Activated T-helper 17 cell treated with anti-CD3 and anti-CD28 coated beads, Interleukin-2, amount 50 U/mL, for 72 hours (primary cell): ENCODE measurements around the gene NCOA1. TPM values are rescaled to one million over a fixed set of nuclear protein-coding genes. Genes with fewer than 3 reads are reported as not detected.
"Not testable (repeated sequence)": the region's sequence is repeated elsewhere in the genome, so short reads cannot be mapped to it uniquely, and the experiment has no call there.

Experiments
- ATAC-seq: fragments of 150-1000 bp; cut with Tn5 transposase; replicated peaks from 2 replicates; pipeline ENCODE4 v1.10.0; 2021; ENCODE audit warnings: mild to moderate bottlenecking, moderate library complexity
- H3K27ac Mint-ChIP-seq: one replicate; pipeline ENCODE4 v1.8.0; 2022; ENCODE audit warnings: mixed read lengths
- H3K27me3 Mint-ChIP-seq: one replicate; pipeline ENCODE4 v1.8.0; 2022; ENCODE audit warnings: mixed read lengths
- H3K36me3 Mint-ChIP-seq: one replicate; pipeline ENCODE4 v1.8.0; 2022; ENCODE audit warnings: low read depth, mild to moderate bottlenecking, mixed read lengths
- H3K4me1 Mint-ChIP-seq: one replicate; pipeline ENCODE4 v1.8.0; 2022; ENCODE audit warnings: mixed read lengths
- H3K4me3 Mint-ChIP-seq: one replicate; pipeline ENCODE4 v1.8.0; 2022; ENCODE audit warnings: mild to moderate bottlenecking, mixed read lengths
- H3K9me3 Mint-ChIP-seq: one replicate; pipeline ENCODE4 v1.8.0; 2022; ENCODE audit warnings: mixed read lengths
- total RNA-seq, 2 donors: library from RNA; stranded (reverse); gene quantifications; one replicate each; pipeline ENCODE4 v1.2.3, GENCODE V29; 2022

Gene NCOA1
- total RNA-seq, 2 donors from 2014 or later: 27.5 to 29.7 TPM

- H3K27ac Mint-ChIP-seq: peak overlapping the region; percentile 99
- ATAC-seq: no peak
- no peaks in the 10 kb centered on the region for H3K27me3 Mint-ChIP-seq
- H3K4me1 Mint-ChIP-seq: peaks cover 11% of the 10 kb centered on the region
- peak overlapping the region; percentile 96 for H3K4me3 Mint-ChIP-seq
- H3K9me3 Mint-ChIP-seq: no peaks in the 10 kb centered on the region
- peaks cover 47% of the 10 kb centered on the region for H3K36me3 Mint-ChIP-seq
These were observed 301.5 kb downstream of the NCOA1 start for GRCh38 chr2:24792542-24792873.

DNA sequence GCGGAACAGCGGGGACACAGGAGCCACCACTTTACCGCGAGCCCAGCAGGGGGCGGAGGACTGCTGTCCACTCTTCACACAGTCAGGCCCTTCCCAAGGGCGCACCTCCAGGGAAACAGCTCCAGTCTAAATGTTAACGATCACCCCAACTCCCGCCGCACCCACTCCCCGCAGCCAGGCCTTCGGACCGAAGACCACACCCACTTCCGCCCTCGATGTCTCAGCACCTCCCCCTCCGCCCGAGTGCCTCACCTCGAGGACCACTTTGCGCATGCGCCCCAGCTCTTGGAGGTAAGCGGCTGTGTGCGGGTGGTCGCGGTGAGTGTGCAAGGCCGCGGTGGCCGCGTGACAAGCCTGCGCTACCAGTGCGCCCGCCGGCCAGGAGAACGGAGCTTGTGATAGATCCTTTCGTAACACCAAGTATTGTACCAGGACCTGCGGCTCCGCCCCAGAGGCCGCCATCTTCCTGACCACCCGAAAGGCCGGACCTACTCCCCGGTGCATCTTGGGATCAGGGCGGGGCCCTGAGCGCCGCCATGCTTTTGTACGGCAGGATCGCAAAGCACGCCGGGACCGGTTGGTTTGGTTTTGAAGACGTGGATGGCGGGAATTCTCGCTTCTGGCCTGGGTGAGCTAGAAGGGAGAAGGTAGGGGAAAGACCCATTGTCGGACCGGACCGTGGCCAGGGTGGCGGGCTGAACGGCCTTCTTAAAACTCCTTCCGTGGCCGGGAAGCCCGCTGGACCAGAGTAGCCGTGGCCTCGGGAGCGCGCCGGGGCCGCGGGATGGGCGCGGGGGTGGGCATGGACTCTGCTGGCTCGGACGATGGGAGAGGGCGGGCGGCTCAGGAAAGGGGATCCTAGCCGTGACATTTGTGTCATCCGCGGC is 302.1 kb downstream of the NCOA1 start, which contains the start of the genes CENPO and PTRHD1:
TSS of gene CENPO (plus strand) at position 552 of the 887 bp plus-strand sequence. CDS start 495 bp downstream, outside the sequence.
TSS of gene PTRHD1 (minus strand) at position 518 of the 887 bp plus-strand sequence. CDS start at position 504, 14 bp downstream.
- peaks cover 17% of the 10 kb centered on the region for H3K4me1 Mint-ChIP-seq
- H3K36me3 Mint-ChIP-seq: peaks cover 53% of the 10 kb centered on the region
- no peaks in the 10 kb centered on the region for H3K9me3 Mint-ChIP-seq
- peak within 1 kb of the TSS; percentile 96 for H3K4me3 Mint-ChIP-seq
- H3K27ac Mint-ChIP-seq: peak within 1 kb of the TSS; percentile 99
- ATAC-seq: peak; percentile 98
- no peaks in the 10 kb centered on the region for H3K27me3 Mint-ChIP-seq

DNA sequence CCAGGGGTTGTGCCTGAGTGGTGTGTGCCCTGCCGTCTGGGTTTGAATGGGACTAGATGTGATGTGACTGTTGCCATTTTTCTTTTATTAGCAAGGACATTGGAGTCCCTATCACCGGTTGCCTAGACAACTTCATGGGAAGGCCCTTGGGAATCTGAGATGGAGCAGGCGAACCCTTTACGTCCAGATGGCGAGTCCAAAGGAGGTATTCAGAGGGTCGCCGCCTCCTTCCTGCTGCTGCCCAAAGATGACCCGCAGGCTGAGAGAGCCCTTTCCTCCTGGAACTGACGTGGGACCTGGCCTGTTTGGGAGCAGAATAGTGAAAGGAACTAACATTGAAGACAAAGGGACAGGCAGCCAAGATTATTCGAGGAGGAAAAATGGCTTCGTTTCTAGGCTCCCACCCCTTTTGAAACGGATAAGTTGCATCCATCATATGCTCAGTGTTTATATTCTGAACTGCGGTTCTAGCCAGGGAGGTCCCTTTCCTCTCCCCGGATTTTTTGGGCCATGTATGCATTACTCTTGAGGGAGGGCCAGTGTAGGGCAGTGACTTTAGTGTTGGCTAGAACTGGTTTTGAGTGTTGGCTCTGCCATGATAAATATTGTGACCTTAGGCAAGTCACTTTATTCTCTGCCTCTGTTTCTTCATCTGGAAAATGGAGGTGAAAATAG is 302.8 kb downstream of the NCOA1 start:
- ATAC-seq: no peak
- Mint-ChIP-seq H3K4me3 (peak overlapping the region; percentile 96), H3K4me1 (peaks cover 18% of the 10 kb centered on the region), H3K27ac (peak overlapping the region; percentile 99), H3K9me3 (no peaks in the 10 kb centered on the region), H3K36me3 (peaks cover 58% of the 10 kb centered on the region), H3K27me3 (no peaks in the 10 kb centered on the region)

DNA sequence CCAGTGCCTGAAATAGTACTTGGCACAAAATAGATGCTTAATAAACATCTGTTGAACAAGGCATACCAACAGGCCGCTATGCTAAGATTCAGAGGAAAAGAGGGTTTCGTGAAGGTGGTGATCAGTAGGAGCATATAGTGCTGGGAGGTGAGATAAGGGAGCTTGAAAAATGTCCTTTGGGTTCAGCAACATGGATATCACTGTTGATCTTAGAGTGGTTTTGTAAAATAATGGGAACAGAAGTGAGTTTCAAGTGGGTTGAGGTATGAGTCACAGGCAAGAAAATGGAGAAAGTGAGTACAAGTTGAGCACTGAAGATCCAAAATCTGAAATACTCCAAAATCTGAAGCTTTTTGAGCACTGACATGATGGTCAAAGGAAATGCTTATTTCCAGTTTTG is 306.6 kb downstream of the NCOA1 start:
- ATAC-seq: no peak
- no peaks in the 10 kb centered on the region for H3K27me3 Mint-ChIP-seq
- H3K4me1 Mint-ChIP-seq: peaks cover 18% of the 10 kb centered on the region
- H3K4me3 Mint-ChIP-seq: no peak overlapping the region
- H3K27ac Mint-ChIP-seq: no peak overlapping the region
- peaks cover 82% of the 10 kb centered on the region for H3K36me3 Mint-ChIP-seq
- no peaks in the 10 kb centered on the region for H3K9me3 Mint-ChIP-seq

DNA sequence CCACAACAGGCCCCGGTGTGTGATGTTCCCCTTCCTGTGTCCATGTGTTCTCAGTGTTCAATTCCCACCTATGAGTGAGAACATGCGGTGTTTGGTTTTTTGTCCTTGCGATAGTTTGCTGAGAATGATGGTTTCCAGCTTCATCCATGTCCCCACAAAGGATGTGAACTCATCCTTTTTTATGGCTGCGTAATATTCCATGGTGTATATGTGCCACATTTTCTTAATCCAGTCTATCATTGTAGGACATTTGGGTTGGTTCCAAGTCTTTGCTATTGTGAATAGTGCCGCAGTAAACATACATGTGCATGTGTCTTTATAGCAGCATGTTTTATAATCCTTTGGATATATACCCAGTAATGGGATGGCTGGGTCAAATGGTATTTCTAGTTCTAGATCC is 309.4 kb downstream of the NCOA1 start:
- H3K27ac Mint-ChIP-seq: not testable (repeated sequence)

DNA sequence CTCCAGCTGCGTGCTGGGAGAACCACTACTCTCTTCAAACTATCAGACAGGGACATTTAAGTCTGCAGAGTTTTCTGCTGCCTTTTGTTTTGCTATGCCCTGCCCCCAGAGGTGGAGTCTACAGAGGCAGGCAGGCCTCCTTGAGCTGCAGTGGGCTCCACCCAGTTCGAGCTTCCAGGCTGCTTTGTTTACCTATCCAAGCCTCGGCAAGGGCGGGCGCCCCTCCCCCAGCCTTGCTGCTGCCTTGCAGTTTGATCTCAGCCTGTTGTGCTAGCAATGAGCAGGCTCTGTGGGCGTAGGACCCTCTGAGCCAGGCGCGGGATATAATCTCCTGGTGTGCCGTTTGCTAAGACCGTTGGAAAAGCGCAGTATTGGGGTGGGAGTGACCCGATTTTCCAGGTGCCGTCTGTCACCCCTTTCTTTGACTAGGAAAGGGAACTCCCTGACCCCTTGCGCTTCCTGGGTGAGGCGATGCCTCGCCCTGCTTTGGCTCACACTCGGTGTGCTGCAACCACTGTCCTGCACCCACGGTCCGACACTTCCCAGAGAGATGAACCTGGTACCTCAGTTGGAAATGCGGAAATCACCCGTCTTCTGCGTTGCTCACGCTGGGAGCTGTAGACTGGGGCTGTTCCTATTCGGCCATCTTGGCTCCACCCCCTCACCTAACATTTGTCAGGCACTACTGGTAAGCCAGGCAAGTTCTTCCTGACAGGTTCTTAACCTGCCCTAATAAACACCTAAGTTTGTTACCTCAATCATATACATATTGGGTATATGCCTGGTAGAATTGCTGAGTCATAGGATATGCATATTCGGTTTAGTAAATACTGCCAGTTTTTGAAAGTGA is 315.0 kb downstream of the NCOA1 start:
- H3K4me1 Mint-ChIP-seq: peaks cover 28% of the 10 kb centered on the region
- not testable (repeated sequence) for H3K9me3 Mint-ChIP-seq, H3K4me3 Mint-ChIP-seq, ATAC-seq, H3K27me3 Mint-ChIP-seq
- peaks cover 77% of the 10 kb centered on the region for H3K36me3 Mint-ChIP-seq
- peak overlapping the region; percentile 16 for H3K27ac Mint-ChIP-seq

More for the DNA sequence above, 309.4 kb downstream of the NCOA1 start:
- not testable (repeated sequence) for H3K27me3 Mint-ChIP-seq, H3K9me3 Mint-ChIP-seq, ATAC-seq, H3K4me3 Mint-ChIP-seq
- peaks cover 27% of the 10 kb centered on the region for H3K4me1 Mint-ChIP-seq
- H3K36me3 Mint-ChIP-seq: peaks cover 84% of the 10 kb centered on the region

DNA sequence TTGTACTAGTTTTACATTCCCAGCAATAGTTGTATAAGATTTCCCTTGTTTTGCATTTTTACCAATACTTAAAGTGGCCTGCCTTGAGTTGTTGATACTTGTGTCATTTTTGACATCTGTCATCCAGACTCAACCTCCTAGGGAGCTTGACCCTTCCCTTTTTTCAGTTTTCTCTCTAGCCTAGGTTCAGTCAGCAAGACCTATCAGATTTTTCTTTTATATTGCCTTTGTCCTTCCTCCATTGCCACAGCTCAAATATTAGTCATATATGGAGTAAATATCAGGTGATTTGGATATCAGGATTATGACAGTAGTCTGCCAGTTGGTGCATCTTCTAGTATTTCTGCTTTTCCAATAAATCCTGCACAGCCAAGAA is 315.6 kb downstream of the NCOA1 start:
- H3K4me1 Mint-ChIP-seq: peaks cover 28% of the 10 kb centered on the region
- H3K4me3 Mint-ChIP-seq: no peak overlapping the region
- peaks cover 72% of the 10 kb centered on the region for H3K36me3 Mint-ChIP-seq
- no peaks in the 10 kb centered on the region for H3K9me3 Mint-ChIP-seq
- no peak for ATAC-seq
- H3K27ac Mint-ChIP-seq: peak overlapping the region; percentile 16
- H3K27me3 Mint-ChIP-seq: no peaks in the 10 kb centered on the region

GRCh38 chr2:24809316-24810007 is 318.4 kb downstream of the NCOA1 start:
- peak overlapping the region; percentile 59 for H3K4me3 Mint-ChIP-seq
- no peaks in the 10 kb centered on the region for H3K27me3 Mint-ChIP-seq
- peaks cover 19% of the 10 kb centered on the region for H3K4me1 Mint-ChIP-seq
- H3K9me3 Mint-ChIP-seq: no peaks in the 10 kb centered on the region
- peaks cover 69% of the 10 kb centered on the region for H3K36me3 Mint-ChIP-seq
- H3K27ac Mint-ChIP-seq: peak overlapping the region; percentile 66
- ATAC-seq: no peak

DNA sequence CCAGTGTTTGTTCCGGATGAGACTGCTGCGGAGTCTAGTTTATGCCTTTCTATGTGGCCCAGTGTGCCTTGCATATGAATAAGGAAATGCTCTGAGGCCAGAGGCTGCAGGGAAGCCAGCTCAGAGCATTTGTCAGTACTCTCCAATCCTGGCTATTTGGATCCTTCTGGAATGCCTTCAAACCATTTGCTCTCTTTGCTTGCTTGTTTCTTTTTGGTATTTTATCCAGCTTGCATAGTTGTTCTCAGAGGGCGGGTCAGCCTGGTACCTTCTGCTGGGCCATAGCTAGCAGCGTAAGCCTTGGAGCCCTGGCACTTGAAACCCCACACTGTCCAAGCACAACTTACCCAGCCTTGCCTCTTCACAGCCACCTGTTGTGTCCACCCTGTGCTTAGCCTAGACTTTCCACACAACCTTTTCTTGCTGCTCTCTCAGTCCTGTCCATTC is 322.7 kb downstream of the NCOA1 start:
- Mint-ChIP-seq H3K36me3 (peaks cover 74% of the 10 kb centered on the region), H3K27ac (no peak overlapping the region), H3K9me3 (no peaks in the 10 kb centered on the region), H3K4me3 (no peak overlapping the region), H3K4me1 (peaks cover 7% of the 10 kb centered on the region), H3K27me3 (no peaks in the 10 kb centered on the region)
- ATAC-seq: no peak

- Mint-ChIP-seq H3K27me3 (no peaks in the 10 kb centered on the region), H3K27ac (no peak overlapping the region), H3K9me3 (no peaks in the 10 kb centered on the region), H3K36me3 (peaks cover 74% of the 10 kb centered on the region), H3K4me3 (no peak overlapping the region), H3K4me1 (no peaks in the 10 kb centered on the region)
- no peak for ATAC-seq
These were observed 323.5 kb downstream of the NCOA1 start for GRCh38 chr2:24814516-24814915.

DNA sequence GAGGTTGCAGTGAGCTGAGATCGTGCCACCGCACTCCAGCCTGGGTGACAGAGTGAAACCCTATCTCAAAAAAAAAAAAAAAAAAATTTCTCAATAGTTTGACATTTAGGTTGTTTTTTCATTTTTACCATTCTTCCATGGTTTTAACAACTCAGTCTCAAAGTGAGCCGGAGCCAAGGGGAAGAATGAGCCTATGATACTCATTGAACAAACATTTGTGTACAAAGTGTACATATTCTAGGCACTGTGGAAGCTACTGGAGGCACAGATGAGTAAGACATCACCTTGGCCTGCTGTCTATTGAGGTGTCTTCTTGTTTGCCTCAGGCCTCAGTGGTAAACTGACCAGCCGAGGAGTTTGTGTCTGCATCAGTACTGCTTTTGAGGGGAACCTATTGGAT is 324.1 kb downstream of the NCOA1 start:
- H3K27ac Mint-ChIP-seq: no peak overlapping the region
- no peak overlapping the region for H3K4me3 Mint-ChIP-seq
- H3K36me3 Mint-ChIP-seq: peaks cover 79% of the 10 kb centered on the region
- no peaks in the 10 kb centered on the region for H3K9me3 Mint-ChIP-seq
- H3K27me3 Mint-ChIP-seq: no peaks in the 10 kb centered on the region
- no peak for ATAC-seq
- no peaks in the 10 kb centered on the region for H3K4me1 Mint-ChIP-seq

DNA sequence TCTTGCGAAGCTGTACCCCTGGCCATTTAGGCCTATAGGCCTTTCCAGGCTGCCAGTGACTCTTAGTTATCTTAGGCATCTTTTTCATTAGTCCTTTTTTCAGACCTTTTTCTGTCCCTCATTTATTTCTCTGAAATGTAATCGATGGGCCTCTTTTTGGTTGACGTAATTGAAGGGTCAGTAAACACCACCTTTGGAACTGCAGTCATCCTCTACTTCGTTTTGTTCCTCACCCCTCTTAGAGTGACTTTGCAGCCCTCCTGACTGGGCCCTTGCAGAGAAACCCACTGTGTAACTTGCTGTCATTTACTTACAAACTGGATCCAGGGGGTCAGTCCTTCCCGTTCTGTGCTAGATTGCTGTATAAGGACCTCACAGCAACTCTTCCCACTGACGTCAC is 325.4 kb downstream of the NCOA1 start:
- Mint-ChIP-seq H3K27ac (peak overlapping the region; percentile 50), H3K4me3 (no peak overlapping the region), H3K27me3 (no peaks in the 10 kb centered on the region), H3K4me1 (no peaks in the 10 kb centered on the region), H3K36me3 (peaks cover 91% of the 10 kb centered on the region), H3K9me3 (no peaks in the 10 kb centered on the region)
- no peak for ATAC-seq

- H3K27ac Mint-ChIP-seq: peak overlapping the region; percentile 50
- no peak for ATAC-seq
- H3K36me3 Mint-ChIP-seq: peaks cover 93% of the 10 kb centered on the region
- no peaks in the 10 kb centered on the region for H3K4me1 Mint-ChIP-seq
- no peaks in the 10 kb centered on the region for H3K9me3 Mint-ChIP-seq
- no peak overlapping the region for H3K4me3 Mint-ChIP-seq
- H3K27me3 Mint-ChIP-seq: no peaks in the 10 kb centered on the region
These were observed 325.8 kb downstream of the NCOA1 start for GRCh38 chr2:24816884-24817283.

GRCh38 chr2:24818721-24819167 is 327.7 kb downstream of the NCOA1 start:
- ATAC-seq: no peak
- Mint-ChIP-seq H3K36me3 (peaks cover 100% of the 10 kb centered on the region), H3K27me3 (no peaks in the 10 kb centered on the region), H3K27ac (peak overlapping the region; percentile 61), H3K9me3 (no peaks in the 10 kb centered on the region), H3K4me1 (no peaks in the 10 kb centered on the region), H3K4me3 (no peak overlapping the region)
